AG09319 (cell line): Measurements from ENCODE around the gene FLNA.
"Not testable (repeated sequence)": the region's sequence is repeated elsewhere in the genome, so short reads cannot be mapped to it uniquely, and the experiment has no call there.

Source experiments
- DNase-seq: peaks from one replicate; pipeline ENCODE4 v3.0.0-alpha.2; 2010; ENCODE audit warnings: low read depth; ENCODE audit errors: extremely low read depth
- TF ChIP-seq, protein P1 (sequence below): IDR thresholded peaks from 2 replicates; pipeline ENCODE4 v1.5.1; 2011; ENCODE audit warnings: low read depth, mild to moderate bottlenecking, inconsistent platforms, low read length, moderate library complexity

The FLNA gene

GRCh38 chrX:154309041-154309775, 65.2 kb downstream of the FLNA start:
- TF ChIP-seq, protein P1, sequence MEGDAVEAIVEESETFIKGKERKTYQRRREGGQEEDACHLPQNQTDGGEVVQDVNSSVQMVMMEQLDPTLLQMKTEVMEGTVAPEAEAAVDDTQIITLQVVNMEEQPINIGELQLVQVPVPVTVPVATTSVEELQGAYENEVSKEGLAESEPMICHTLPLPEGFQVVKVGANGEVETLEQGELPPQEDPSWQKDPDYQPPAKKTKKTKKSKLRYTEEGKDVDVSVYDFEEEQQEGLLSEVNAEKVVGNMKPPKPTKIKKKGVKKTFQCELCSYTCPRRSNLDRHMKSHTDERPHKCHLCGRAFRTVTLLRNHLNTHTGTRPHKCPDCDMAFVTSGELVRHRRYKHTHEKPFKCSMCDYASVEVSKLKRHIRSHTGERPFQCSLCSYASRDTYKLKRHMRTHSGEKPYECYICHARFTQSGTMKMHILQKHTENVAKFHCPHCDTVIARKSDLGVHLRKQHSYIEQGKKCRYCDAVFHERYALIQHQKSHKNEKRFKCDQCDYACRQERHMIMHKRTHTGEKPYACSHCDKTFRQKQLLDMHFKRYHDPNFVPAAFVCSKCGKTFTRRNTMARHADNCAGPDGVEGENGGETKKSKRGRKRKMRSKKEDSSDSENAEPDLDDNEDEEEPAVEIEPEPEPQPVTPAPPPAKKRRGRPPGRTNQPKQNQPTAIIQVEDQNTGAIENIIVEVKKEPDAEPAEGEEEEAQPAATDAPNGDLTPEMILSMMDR = no peak
- DNase-seq = no peak

- TF ChIP-seq, protein P1 = peak; percentile 68
- DNase-seq = no peak
Observed at GRCh38 chrX:154308108-154308946, 66.1 kb downstream of the FLNA start.

DNA sequence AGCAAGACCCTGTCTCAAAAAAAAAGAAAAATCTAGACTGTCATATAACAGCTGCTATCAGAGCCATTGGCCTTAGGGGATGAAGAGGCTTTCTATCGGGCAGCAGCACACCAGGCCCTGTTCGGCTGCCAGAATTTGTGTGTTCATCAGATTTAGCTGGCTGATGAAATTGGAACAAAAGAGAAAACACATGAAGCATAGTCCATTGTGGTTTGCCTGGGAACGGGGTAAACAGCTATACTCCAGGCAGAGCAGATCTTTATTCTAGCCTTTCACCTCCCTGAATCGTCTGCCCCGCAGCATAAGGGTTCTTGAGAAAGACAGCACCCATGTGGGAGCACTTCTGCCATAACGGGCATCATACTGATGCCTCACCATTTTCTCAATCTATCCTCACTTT, 67.2 kb downstream of the FLNA start:
- no peak for DNase-seq
- TF ChIP-seq, protein P1 = no peak

DNA sequence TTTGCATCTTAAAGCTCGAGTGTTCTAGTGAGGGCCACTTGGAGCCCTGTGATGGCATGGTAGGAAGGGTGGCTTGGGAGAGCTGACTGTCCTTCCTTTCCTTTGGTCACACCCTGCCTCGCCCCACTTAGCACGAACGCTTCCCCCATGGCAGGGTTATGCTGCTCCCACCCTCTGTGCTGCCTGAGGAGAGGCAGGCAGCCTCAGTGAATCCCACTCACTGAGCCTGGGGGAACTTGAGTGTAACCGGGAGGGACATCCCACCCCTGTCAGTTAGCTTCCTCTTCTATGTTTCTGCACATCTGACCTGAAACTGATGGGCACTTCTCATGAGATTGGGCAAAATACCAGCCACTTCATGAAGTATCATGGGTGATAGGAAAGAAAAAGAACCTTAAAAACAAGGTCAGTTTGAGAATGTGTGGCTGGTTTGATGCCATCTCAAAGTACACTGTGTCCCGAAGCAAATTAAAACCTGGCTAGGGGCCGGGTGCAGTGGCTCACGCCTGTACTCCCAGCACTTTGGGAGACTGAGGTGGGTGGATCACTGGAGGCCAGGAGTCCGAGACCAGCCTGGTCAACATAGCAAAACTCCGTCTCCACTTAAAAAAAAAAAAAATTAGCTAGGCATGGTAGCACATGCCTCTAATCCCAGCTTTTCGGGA, 68.8 kb downstream of the FLNA start:
- no peak for DNase-seq
- TF ChIP-seq, protein P1 = no peak

DNA sequence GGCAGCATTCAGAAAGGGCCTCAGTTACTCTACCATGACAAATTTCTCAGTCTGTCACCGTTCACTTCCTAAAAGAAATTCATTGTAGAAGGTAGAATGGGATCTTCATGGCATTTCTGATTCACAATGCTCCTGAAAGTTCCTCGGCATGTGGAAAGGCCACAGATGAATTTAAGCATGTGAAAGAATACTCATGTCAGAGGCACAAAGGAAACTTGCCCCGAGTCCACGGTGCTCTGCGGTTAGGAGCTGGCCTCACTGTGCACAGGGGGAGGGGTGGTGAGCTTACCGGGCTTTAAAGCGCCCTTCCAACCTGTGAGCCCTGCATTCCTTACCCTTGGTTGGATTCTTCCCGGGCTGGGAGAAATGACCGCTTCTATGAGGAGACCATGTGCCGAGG, 69.6 kb downstream of the FLNA start:
- DNase-seq = no peak
- TF ChIP-seq, protein P1 = no peak

GRCh38 chrX:154303476-154303875, 71.0 kb downstream of the FLNA start:
- DNase-seq = no peak
- TF ChIP-seq, protein P1 = no peak

DNA sequence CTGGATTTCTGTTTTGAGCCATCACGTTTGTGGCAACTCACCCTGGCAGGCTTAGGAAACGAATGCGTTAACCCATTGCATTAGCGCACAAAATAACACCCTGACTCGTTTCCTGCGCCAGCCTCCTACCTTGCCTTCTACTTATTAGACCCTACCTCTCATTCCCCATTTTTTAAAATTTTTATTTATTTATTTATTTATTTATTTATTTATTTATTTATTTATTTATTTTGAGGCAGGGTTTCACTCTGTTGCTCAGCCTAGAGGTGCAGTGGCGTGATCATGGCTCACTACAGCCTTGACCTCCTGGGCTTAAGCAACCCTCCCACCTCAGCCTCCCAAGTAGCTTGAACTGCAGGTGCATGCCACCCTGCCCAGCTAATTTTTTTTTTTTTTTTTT, 71.4 kb downstream of the FLNA start:
- DNase-seq = not testable (repeated sequence)
